Esophagus squamous epithelium (tissue), 5 donors: ENCODE results near the gene PYROXD2. TPM values are rescaled to one million over a fixed set of nuclear protein-coding genes. Genes with fewer than 3 reads are reported as not detected.

Experiments
- DNase-seq: peaks from one replicate; lab custom pipeline; 2025; lab: John Stamatoyannopoulos, UW
- H3K27ac ChIP-seq, 4 donors: fragments of 200-600 bp; sonication (generic); one replicate each; pipeline ENCODE4 v1.5.1; 2016 to 2019; ENCODE audit warnings: mild to moderate bottlenecking in 1 of 4
- H3K27me3 ChIP-seq, 4 donors: fragments of 200-600 bp; sonication (generic); 1 replicate in 3 of 4; 2 replicates in 1 of 4; pipeline versions ENCODE4 v1.5.1 to v1.6.0; 2017 to 2021; ENCODE audit warnings: antibody characterized with exemption in 1 of 4
- H3K36me3 ChIP-seq, 3 donors: fragments of 200-600 bp; sonication (generic); one replicate each; pipeline ENCODE4 v1.5.1; 2016 to 2019
- H3K4me1 ChIP-seq, 3 donors: fragments of 200-600 bp; sonication (generic); one replicate each; pipeline ENCODE4 v1.5.1; 2017 to 2019
- H3K4me3 ChIP-seq, 4 donors: fragments of 200-600 bp; sonication (generic); 1 replicate in 3 of 4; 2 replicates in 1 of 4; pipeline ENCODE4 v1.5.1; 2016 to 2019; ENCODE audit warnings: mild to moderate bottlenecking in 2 of 4, moderate library complexity in 1 of 4
- H3K9me3 ChIP-seq, 3 donors: fragments of 200-600 bp; sonication (generic); one replicate each; pipeline ENCODE4 v1.5.1; 2016 to 2019
- POLR2A ChIP-seq, 4 donors: fragments of 450-650 bp; IDR thresholded peaks; one replicate each; pipeline ENCODE4 v1.6.1; 2017; ENCODE audit warnings: antibody characterized with exemption in 4 of 4, mild to moderate bottlenecking in 4 of 4, moderate library complexity in 3 of 4
- WGBS, 2 donors: methylation state at CpG; one replicate each; pipeline ENCODE4 v1.1.5; 2018; 5-methylcytosine and 5-hydroxymethylcytosine counted together
- intact Hi-C: fragments of 100-400 bp; cut with DNase I; formaldehyde crosslinking; loops from one replicate; pipeline ENCODE4 v1.15.0; 2022
- total RNA-seq, 4 donors: library from RNA; depleted of rRNA; stranded (reverse); fragments of >200 nt; gene quantifications; one replicate each; pipeline ENCODE4 v1.1.0, GENCODE V29; 2016
- TF ChIP-seq, protein P1 (sequence below), 6 experiments: fragments of 450-650 bp in 4 of 6; fragments of 200-600 bp in 2 of 6; sonication (generic) in 2 of 6; IDR thresholded peaks; one replicate each; pipeline ENCODE4 v1.5.1; 2016 to 2019; ENCODE audit warnings: antibody characterized with exemption in 6 of 6, mild to moderate bottlenecking in 4 of 6, moderate library complexity in 4 of 6
- donor health status: DM: yes; HTN: yes; CAD: no.

The PYROXD2 gene
- total RNA-seq, 4 donors from 2014 or later: 1.6 to 7.7 (median 3.9) TPM

GRCh38 chr10:98431016-98431415, 16.0 kb upstream of the PYROXD2 start:
- 63 to 100% methylated on average over 1 to 4 of the region's 8 CpGs for WGBS, 2 donors

DNA sequence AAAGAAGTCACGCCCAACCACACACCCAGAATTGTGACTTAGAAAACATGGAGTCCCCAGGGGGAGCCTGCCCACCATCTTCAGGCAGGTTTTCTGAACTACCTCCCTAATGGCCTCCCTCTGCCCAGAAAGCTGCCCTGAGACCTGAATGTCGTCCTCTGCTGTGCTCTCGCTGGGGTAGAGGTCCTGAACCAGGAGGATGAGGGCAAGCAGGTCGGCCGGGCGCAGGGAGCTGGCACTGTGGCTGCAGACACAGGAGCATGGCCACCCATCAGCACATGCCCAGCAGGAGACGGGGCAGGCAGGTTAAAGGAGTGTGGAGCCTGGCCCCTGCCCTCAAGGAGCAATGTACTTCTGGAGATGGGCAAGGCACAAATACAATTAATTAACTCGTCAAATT, 15.4 kb upstream of the PYROXD2 start:
- Histone ChIP-seq H3K4me1 (peaks cover 0 to 3% (median 0%) of the 10 kb centered on the region in 3 donors), H3K4me3 (no peak overlapping the region), H3K27me3 (no peaks in the 10 kb centered on the region), H3K9me3 (no peaks in the 10 kb centered on the region), H3K36me3 (peaks cover 41 to 100% (median 54%) of the 10 kb centered on the region in 3 donors), H3K27ac (no peak overlapping the region)
- 96 to 98% methylated on average over 3 to 5 of the region's 8 CpGs for WGBS, 2 donors
- intact Hi-C loops: no loop called here
- DNase-seq: no peak
- TF ChIP-seq POLR2A (IDR thresholded peaks at IDR 0.05): no peak
- TF ChIP-seq, protein P1, sequence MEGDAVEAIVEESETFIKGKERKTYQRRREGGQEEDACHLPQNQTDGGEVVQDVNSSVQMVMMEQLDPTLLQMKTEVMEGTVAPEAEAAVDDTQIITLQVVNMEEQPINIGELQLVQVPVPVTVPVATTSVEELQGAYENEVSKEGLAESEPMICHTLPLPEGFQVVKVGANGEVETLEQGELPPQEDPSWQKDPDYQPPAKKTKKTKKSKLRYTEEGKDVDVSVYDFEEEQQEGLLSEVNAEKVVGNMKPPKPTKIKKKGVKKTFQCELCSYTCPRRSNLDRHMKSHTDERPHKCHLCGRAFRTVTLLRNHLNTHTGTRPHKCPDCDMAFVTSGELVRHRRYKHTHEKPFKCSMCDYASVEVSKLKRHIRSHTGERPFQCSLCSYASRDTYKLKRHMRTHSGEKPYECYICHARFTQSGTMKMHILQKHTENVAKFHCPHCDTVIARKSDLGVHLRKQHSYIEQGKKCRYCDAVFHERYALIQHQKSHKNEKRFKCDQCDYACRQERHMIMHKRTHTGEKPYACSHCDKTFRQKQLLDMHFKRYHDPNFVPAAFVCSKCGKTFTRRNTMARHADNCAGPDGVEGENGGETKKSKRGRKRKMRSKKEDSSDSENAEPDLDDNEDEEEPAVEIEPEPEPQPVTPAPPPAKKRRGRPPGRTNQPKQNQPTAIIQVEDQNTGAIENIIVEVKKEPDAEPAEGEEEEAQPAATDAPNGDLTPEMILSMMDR (IDR thresholded peaks at IDR 0.05): no peak

More at GRCh38 chr10:98431016-98431415, 16.0 kb upstream of the PYROXD2 start:
- peaks cover 41 to 100% (median 58%) of the 10 kb centered on the region in 3 donors for H3K36me3 ChIP-seq
- TF ChIP-seq POLR2A (IDR thresholded peaks at IDR 0.05): no peak
- TF ChIP-seq, protein P1 (IDR thresholded peaks at IDR 0.05): no peak
- intact Hi-C loops: no loop called here
- DNase-seq: no peak
- no peaks in the 10 kb centered on the region for H3K9me3 ChIP-seq
- H3K4me3 ChIP-seq: no peak overlapping the region
- no peaks in the 10 kb centered on the region for H3K4me1 ChIP-seq
- no peak overlapping the region for H3K27ac ChIP-seq
- H3K27me3 ChIP-seq: no peaks in the 10 kb centered on the region

GRCh38 chr10:98429320-98430072, 14.5 kb upstream of the PYROXD2 start:
- no peak for TF ChIP-seq POLR2A (IDR thresholded peaks at IDR 0.05)
- TF ChIP-seq, protein P1 (IDR thresholded peaks at IDR 0.05): no peak
- intact Hi-C loops: no loop called here
- Histone ChIP-seq H3K27ac (no peak overlapping the region), H3K4me3 (no peak overlapping the region), H3K4me1 (peaks cover 0 to 8% (median 0%) of the 10 kb centered on the region in 3 donors), H3K9me3 (no peaks in the 10 kb centered on the region), H3K27me3 (no peaks in the 10 kb centered on the region), H3K36me3 (peaks cover 32 to 100% (median 44%) of the 10 kb centered on the region in 3 donors)
- 97% methylated on average over 9 to 10 of the region's 22 CpGs for WGBS, 2 donors
- DNase-seq: no peak

- Histone ChIP-seq H3K4me1 (peaks cover 0 to 8% (median 0%) of the 10 kb centered on the region in 3 donors), H3K9me3 (no peaks in the 10 kb centered on the region), H3K27me3 (no peaks in the 10 kb centered on the region), H3K27ac (no peak overlapping the region), H3K36me3 (peaks cover 18 to 100% (median 38%) of the 10 kb centered on the region in 3 donors), H3K4me3 (no peak overlapping the region)
- 100% methylated on average over 3 of the region's 7 CpGs; no CpG with 5 or more reads in 1 of the 2 donors for WGBS, 2 donors
- TF ChIP-seq POLR2A (IDR thresholded peaks at IDR 0.05): no peak
- TF ChIP-seq, protein P1 (IDR thresholded peaks at IDR 0.05): no peak
- intact Hi-C loops: no loop called here
- DNase-seq: no peak
These were observed 12.1 kb upstream of the PYROXD2 start for GRCh38 chr10:98427011-98427515.
